ENCODE results near the gene GRID2. TPM values are rescaled to one million over a fixed set of nuclear protein-coding genes. Genes with fewer than 3 reads are reported as not detected.

The GRID2 gene
- total and polyA plus RNA-seq, 10 of the 15 experiments (the other 5 are each of a cell fraction or from before 2014, with no cell fraction given), result not detected

- TF ChIP-seq CUX1 (IDR thresholded peaks at IDR 0.05; ENCODE audit: insufficient replicate concordance, low read depth, low read length), result no peak
- TF ChIP-seq SKIL (IDR thresholded peaks at IDR 0.05; ENCODE audit: low read depth, poor library complexity, severe bottlenecking), result no peak
- TF ChIP-seq SIX5 (IDR thresholded peaks at IDR 0.05; ENCODE audit: low read depth, low read length, severe bottlenecking), result no peak
- no peak for TF ChIP-seq FOS (IDR thresholded peaks at IDR 0.05; ENCODE audit: borderline replicate concordance, extremely low read depth, insufficient read length)
Measured at GRCh38 chr4:93346840-93347239, 1043.1 kb downstream of the GRID2 start (continued).

- BruUV-seq (replicated peaks), result no TSS peak
- Histone ChIP-seq H3K4me3 (no peak overlapping the region), H3K79me2 (ENCODE audit: control insufficient read depth, insufficient read depth, low read length) (no peaks in the 10 kb centered on the region), H2AFZ (ENCODE audit: control insufficient read depth, low read depth, low read length) (no peak overlapping the region), H3K4me2 (ENCODE audit: control insufficient read depth, insufficient read depth) (no peak overlapping the region), H3K9me3 (replicated peaks; ENCODE audit: control insufficient read depth, insufficient read depth, low read length) (no peaks in the 10 kb centered on the region), H3K4me1 (ENCODE audit: control insufficient read depth, insufficient read depth, low read length) (no peaks in the 10 kb centered on the region), H4K20me1 (ENCODE audit: control insufficient read depth, insufficient read depth) (no peaks in the 10 kb centered on the region), H3K36me3 (ENCODE audit: control insufficient read depth in 2 of 2, insufficient read depth in 2 of 2, low read length in 1 of 2) (no peaks in the 10 kb centered on the region), H3K9ac (ENCODE audit: control insufficient read depth, insufficient read depth, low read length) (no peak overlapping the region), H3K27me3 (replicated peaks in 1 of 2; ENCODE audit: control insufficient read depth in 2 of 2, insufficient read depth in 2 of 2, low read length in 1 of 2) (no peaks in the 10 kb centered on the region), H3K27ac (ENCODE audit: control insufficient read depth, insufficient read depth) (no peak overlapping the region)
- in situ Hi-C loops (cut with MboI) (no loop called here), intact Hi-C loops (cut with micrococcal nuclease; ENCODE audit: unreplicated experiment) (no loop called here)
- CTCF ChIA-PET, result no interaction called here
- DNase-seq (ENCODE audit: low read depth, low spot score), result no peak
- POLR2A ChIA-PET, result no interaction called here
- TF ChIP-seq PRDM15 (CRISPR knock-in tag; IDR thresholded peaks at IDR 0.05) (no peak), IKZF2 (IDR thresholded peaks at IDR 0.05) (no peak), NFYB (IDR thresholded peaks at IDR 0.05; ENCODE audit: insufficient read depth, low read depth, low read length) (no peak), NFXL1 (IDR thresholded peaks at IDR 0.05; ENCODE audit: borderline replicate concordance) (no peak), USF2 (IDR thresholded peaks at IDR 0.05; ENCODE audit: borderline replicate concordance, low read depth, low read length) (no peak)
- ATAC-seq, result no peak
- WGBS (ENCODE audit: insufficient coverage, insufficient replicate concordance, low lambda C conversion rate, missing lambda C conversion rate), result 41% methylated on average over 3 of the region's 3 CpGs
- RAD21 ChIA-PET (ENCODE audit: unreplicated experiment), result no interaction called here
- no peak for FAIRE-seq
- SMC1A ChIA-PET (ENCODE audit: uncharacterized antibody, unreplicated experiment), result no interaction called here
Measured at GRCh38 chr4:93348896-93349295, 1045.1 kb downstream of the GRID2 start.

Data from GM12878 (cell line).